Nephron (organoid): ENCODE results near the gene LRP11.

Experiments used
- H3K27ac Mint-ChIP-seq, 3 experiments: 2 replicates each; pipeline ENCODE4 v1.8.0; 2020; ENCODE audit warnings: mixed read lengths in 3 of 3, mild to moderate bottlenecking in 2 of 3, moderate library complexity in 1 of 3
- H3K27me3 Mint-ChIP-seq: 2 replicates; pipeline ENCODE4 v1.8.0; 2021; ENCODE audit warnings: low read depth, mild to moderate bottlenecking, moderate library complexity, mixed read lengths
- H3K36me3 Mint-ChIP-seq: 2 replicates; pipeline ENCODE4 v1.8.0; 2020; ENCODE audit warnings: low read depth, mixed read lengths
- H3K4me1 Mint-ChIP-seq: 2 replicates; pipeline ENCODE4 v1.8.0; 2020; ENCODE audit warnings: mixed read lengths
- H3K4me3 Mint-ChIP-seq, 3 experiments: 2 replicates each; pipeline ENCODE4 v1.8.0; 2020; ENCODE audit warnings: mild to moderate bottlenecking in 3 of 3, mixed read lengths in 3 of 3, moderate library complexity in 2 of 3
- H3K9me3 Mint-ChIP-seq: 2 replicates; pipeline ENCODE4 v1.8.0; 2020; ENCODE audit warnings: mixed read lengths
- CTCF ChIP-seq, 3 experiments: fragments of 200-600 bp; sonication (generic); IDR thresholded peaks; one replicate each; pipeline ENCODE4 v1.5.0; 2021; ENCODE audit warnings: antibody characterized with exemption in 3 of 3; ENCODE audit not compliant: unreplicated experiment in 3 of 3

Gene LRP11

GRCh38 chr6:149777624-149778023 lies 86.5 kb downstream of the LRP11 start:
- Mint-ChIP-seq H3K27me3 (no peaks in the 10 kb centered on the region), H3K4me3 (no peak overlapping the region), H3K27ac (no peak overlapping the region), H3K36me3 (peaks cover 40% of the 10 kb centered on the region), H3K9me3 (no peaks in the 10 kb centered on the region), H3K4me1 (no peaks in the 10 kb centered on the region)
- no peak for TF ChIP-seq CTCF (IDR thresholded peaks at IDR 0.05; ENCODE audit: unreplicated experiment in 3 of 3)

DNA sequence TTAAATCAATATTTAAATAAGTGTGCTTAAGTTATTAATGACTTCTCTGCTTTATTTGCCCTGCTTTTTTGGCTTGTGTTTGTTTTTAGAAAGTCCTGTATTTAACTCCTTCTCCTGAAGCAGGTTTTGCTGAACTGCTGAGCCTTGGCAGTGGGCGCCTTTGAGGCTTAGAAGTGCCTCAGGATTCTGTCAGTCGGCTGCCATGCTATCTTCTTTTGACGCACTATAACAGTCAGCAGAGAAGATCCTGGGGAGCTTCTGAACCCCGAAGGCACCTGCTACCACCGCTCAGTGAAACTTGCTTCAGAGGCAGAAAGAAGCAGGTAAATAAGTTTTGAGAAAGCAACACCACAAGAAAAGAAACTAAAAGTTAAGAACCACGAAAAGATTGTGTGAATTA lies 92.2 kb downstream of the LRP11 start:
- no peak overlapping the region for H3K27ac Mint-ChIP-seq
- no peaks in the 10 kb centered on the region for H3K4me1 Mint-ChIP-seq
- H3K4me3 Mint-ChIP-seq = no peak overlapping the region
- no peak for TF ChIP-seq CTCF (IDR thresholded peaks at IDR 0.05; ENCODE audit: unreplicated experiment in 3 of 3)
- H3K27me3 Mint-ChIP-seq = no peaks in the 10 kb centered on the region
- peaks cover 55% of the 10 kb centered on the region for H3K36me3 Mint-ChIP-seq
- H3K9me3 Mint-ChIP-seq = no peaks in the 10 kb centered on the region

DNA sequence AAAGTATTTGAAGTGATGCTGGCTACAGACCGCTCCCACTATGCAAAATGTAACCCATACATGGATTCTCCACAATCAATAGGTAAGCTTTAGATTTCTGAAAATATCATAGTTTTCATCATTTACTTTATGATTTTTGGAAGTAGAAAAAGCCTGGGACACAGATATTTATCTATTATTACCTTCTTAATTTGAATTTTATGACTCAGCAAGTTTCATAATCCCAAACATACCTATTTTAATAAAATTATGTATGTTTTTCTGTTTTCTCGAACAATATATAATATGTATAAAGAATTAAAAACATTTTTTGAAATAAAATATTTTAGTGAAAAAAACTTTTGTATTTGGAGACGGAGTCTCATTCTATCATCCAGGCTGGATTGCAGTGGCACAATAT lies 93.0 kb downstream of the LRP11 start:
- H3K27ac Mint-ChIP-seq = no peak overlapping the region
- no peaks in the 10 kb centered on the region for H3K27me3 Mint-ChIP-seq
- no peak for TF ChIP-seq CTCF (IDR thresholded peaks at IDR 0.05; ENCODE audit: unreplicated experiment in 3 of 3)
- peaks cover 5% of the 10 kb centered on the region for H3K9me3 Mint-ChIP-seq
- H3K4me3 Mint-ChIP-seq = no peak overlapping the region
- H3K36me3 Mint-ChIP-seq = peaks cover 57% of the 10 kb centered on the region
- H3K4me1 Mint-ChIP-seq = no peaks in the 10 kb centered on the region

DNA sequence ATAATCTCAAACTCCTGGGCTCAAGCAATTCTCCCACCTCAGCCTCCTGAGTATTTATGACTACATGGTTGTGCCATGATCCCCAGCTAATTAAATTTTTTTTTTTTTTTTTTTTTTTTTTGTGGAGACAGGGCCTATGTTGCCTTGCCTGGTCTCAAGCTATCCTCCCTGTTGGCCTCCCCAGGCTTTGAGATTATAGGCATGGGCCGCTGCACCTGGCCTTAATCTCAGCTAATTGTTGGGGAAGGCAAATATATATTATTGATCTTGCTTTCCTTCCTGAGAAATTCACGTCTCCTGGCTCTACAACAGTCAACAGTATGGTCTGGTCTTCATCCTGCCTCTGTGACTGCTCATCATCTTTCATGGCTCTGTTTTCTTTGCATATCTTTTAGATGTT lies 94.5 kb downstream of the LRP11 start:
- Mint-ChIP-seq H3K36me3 (peaks cover 60% of the 10 kb centered on the region), H3K4me3 (no peak overlapping the region), H3K27me3 (no peaks in the 10 kb centered on the region), H3K4me1 (no peaks in the 10 kb centered on the region), H3K9me3 (peaks cover 8% of the 10 kb centered on the region), H3K27ac (no peak overlapping the region)
- TF ChIP-seq CTCF (IDR thresholded peaks at IDR 0.05; ENCODE audit: unreplicated experiment in 3 of 3) = no peak
